HG02623 (cell line): ENCODE data around the gene ESPL1.

Experiments used
- ATAC-seq: cut with Tn5 transposase; IDR thresholded peaks from one replicate; pipeline ENCODE4 v1.9.1; 2021; ENCODE audit warnings: moderate library complexity; ENCODE audit not compliant: unreplicated experiment

The ESPL1 gene

GRCh38 chr12:53333845-53334244 lies 65.7 kb downstream of the ESPL1 start:
- no peak for ATAC-seq

GRCh38 chr12:53334822-53335221 lies 66.7 kb downstream of the ESPL1 start:
- no peak for ATAC-seq

- ATAC-seq = no peak
Measured at GRCh38 chr12:53336181-53336681, 68.1 kb downstream of the ESPL1 start, which contains the start of gene SP7. Gene SP7, minus strand, starts transcription at chr12:53336354. Its CDS starts 708 bp downstream, at chr12:53335646.

GRCh38 chr12:53338017-53338416 lies 69.9 kb downstream of the ESPL1 start:
- no peak for ATAC-seq

GRCh38 chr12:53338916-53339315 lies 70.8 kb downstream of the ESPL1 start:
- no peak for ATAC-seq

GRCh38 chr12:53340398-53340797 lies 72.3 kb downstream of the ESPL1 start:
- ATAC-seq = no peak
